Parathyroid adenoma (tissue), 2 donors: Measurements from ENCODE around the gene SLC13A5.

Source experiments
- H2AFZ ChIP-seq: fragments of 300-600 bp; sonication (generic); one replicate; pipeline ENCODE4 v1.7.0; 2017; ENCODE audit warnings: antibody characterized with exemption, mild to moderate bottlenecking
- H3K27ac ChIP-seq: fragments of 300-600 bp; sonication (generic); one replicate; pipeline ENCODE4 v1.7.0; 2017
- H3K27me3 ChIP-seq: fragments of 300-600 bp; sonication (generic); one replicate; pipeline ENCODE4 v1.7.0; 2017; ENCODE audit warnings: low read length; ENCODE audit not compliant: control insufficient read depth, insufficient read depth
- H3K36me3 ChIP-seq: fragments of 300-600 bp; sonication (generic); one replicate; pipeline ENCODE4 v1.7.0; 2017; ENCODE audit warnings: low read length; ENCODE audit not compliant: control insufficient read depth, insufficient read depth
- H3K4me1 ChIP-seq: fragments of 300-600 bp; sonication (generic); one replicate; pipeline ENCODE4 v1.7.0; 2017; ENCODE audit warnings: control low read depth
- H3K4me2 ChIP-seq: fragments of 300-600 bp; sonication (generic); one replicate; pipeline ENCODE4 v1.7.0; 2017; ENCODE audit warnings: low read length
- H3K4me3 ChIP-seq: fragments of 300-600 bp; sonication (generic); one replicate; pipeline ENCODE4 v1.7.0; 2017; ENCODE audit warnings: low read depth, low read length
- H3K79me2 ChIP-seq: fragments of 300-600 bp; sonication (generic); one replicate; pipeline ENCODE4 v1.7.0; 2017; ENCODE audit warnings: control low read depth
- H3K9ac ChIP-seq: fragments of 300-600 bp; sonication (generic); one replicate; pipeline ENCODE4 v1.7.0; 2017; ENCODE audit warnings: mild to moderate bottlenecking
- H3K9me3 ChIP-seq: fragments of 300-600 bp; sonication (generic); one replicate; pipeline ENCODE4 v1.7.0; 2017; ENCODE audit warnings: low read length; ENCODE audit not compliant: control insufficient read depth
- TF ChIP-seq, protein P1 (sequence below): fragments of 300-600 bp; sonication (generic); IDR thresholded peaks from one replicate; pipeline ENCODE4 v1.7.0; 2017; ENCODE audit warnings: antibody characterized with exemption, mild to moderate bottlenecking
- donor health status: primary hyperparathyroidism.

SLC13A5 gene

GRCh38 chr17:6712854-6713129 lies 377 bp downstream of the SLC13A5 start:
- Histone ChIP-seq H3K27ac (no peak overlapping the region), H2AFZ (no peak overlapping the region), H3K4me1 (no peaks in the 10 kb centered on the region), H3K36me3 (no peaks in the 10 kb centered on the region), H3K9ac (no peak overlapping the region), H3K4me2 (peak overlapping the region; percentile 58), H3K79me2 (no peaks in the 10 kb centered on the region), H3K4me3 (no peak overlapping the region), H3K9me3 (no peaks in the 10 kb centered on the region), H3K27me3 (no peaks in the 10 kb centered on the region)
- TF ChIP-seq, protein P1, sequence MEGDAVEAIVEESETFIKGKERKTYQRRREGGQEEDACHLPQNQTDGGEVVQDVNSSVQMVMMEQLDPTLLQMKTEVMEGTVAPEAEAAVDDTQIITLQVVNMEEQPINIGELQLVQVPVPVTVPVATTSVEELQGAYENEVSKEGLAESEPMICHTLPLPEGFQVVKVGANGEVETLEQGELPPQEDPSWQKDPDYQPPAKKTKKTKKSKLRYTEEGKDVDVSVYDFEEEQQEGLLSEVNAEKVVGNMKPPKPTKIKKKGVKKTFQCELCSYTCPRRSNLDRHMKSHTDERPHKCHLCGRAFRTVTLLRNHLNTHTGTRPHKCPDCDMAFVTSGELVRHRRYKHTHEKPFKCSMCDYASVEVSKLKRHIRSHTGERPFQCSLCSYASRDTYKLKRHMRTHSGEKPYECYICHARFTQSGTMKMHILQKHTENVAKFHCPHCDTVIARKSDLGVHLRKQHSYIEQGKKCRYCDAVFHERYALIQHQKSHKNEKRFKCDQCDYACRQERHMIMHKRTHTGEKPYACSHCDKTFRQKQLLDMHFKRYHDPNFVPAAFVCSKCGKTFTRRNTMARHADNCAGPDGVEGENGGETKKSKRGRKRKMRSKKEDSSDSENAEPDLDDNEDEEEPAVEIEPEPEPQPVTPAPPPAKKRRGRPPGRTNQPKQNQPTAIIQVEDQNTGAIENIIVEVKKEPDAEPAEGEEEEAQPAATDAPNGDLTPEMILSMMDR: no peak

DNA sequence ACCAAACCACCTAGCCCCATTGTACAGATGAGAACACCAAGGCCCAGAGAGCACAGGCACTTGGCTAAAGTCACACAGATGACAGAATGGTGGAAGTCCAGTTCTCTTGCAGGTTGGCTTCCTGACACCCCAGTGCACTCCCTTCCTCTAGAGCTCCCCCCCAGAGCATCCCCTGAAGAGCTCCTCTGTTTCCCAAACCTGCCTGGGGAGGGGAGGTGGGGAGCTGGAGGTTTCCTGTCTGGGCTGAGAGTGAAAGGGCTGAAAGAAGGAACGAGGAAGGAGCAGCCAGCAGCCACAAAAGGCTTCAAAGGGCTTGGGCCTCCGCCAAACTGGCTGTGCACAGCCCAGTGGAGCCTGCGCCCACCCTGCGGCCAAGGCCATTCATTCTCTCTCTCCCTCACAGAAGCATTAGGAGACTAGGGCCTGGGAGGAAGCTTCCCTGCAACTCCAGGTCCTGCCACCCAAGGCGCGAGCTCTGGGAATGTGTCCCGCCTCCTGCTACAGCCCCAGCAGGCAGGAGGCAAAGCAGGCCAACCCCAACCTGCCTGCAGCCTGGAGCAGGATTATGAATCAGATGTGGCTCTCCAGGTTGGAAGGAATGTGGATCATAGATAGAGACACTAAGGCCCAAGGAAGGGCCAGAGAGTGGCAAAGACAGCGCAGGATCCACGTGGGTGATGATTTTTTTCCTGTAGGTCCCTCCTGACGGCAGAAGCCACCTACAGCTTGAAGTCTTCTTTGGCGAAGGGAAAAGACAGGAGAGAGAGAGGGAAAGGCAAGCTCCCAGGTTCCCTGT lies 913 bp downstream of the SLC13A5 start:
- Histone ChIP-seq H3K4me1 (no peaks in the 10 kb centered on the region), H2AFZ (no peak overlapping the region), H3K27me3 (no peaks in the 10 kb centered on the region), H3K9me3 (no peaks in the 10 kb centered on the region), H3K4me3 (no peak overlapping the region), H3K27ac (no peak overlapping the region), H3K36me3 (no peaks in the 10 kb centered on the region), H3K9ac (no peak overlapping the region), H3K79me2 (no peaks in the 10 kb centered on the region), H3K4me2 (no peak overlapping the region)
- TF ChIP-seq, protein P1: no peak

DNA sequence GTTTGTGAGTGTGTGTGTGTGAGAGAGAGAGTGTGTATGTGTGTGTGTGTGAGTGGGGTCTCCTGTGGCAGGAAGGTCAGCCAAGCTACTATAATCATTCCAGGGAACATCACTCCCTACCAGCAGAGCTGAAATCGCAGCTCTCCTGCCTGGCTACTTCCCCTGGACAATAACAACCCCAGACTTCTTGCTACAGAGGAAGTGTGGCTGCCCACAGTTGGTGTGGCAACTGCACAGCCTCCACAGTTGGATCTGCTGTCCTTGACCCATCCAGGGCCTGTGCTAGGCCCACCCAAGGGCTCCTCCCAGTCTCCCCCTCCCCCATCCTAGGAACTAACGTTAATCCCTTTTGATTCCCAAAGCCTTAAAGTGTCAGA lies 1.5 kb downstream of the SLC13A5 start:
- Histone ChIP-seq H3K4me1 (no peaks in the 10 kb centered on the region), H3K9me3 (no peaks in the 10 kb centered on the region), H3K36me3 (no peaks in the 10 kb centered on the region), H3K4me2 (no peak overlapping the region), H2AFZ (no peak overlapping the region), H3K79me2 (no peaks in the 10 kb centered on the region), H3K27me3 (no peaks in the 10 kb centered on the region), H3K4me3 (no peak overlapping the region), H3K27ac (no peak overlapping the region), H3K9ac (no peak overlapping the region)
- TF ChIP-seq, protein P1: no peak

DNA sequence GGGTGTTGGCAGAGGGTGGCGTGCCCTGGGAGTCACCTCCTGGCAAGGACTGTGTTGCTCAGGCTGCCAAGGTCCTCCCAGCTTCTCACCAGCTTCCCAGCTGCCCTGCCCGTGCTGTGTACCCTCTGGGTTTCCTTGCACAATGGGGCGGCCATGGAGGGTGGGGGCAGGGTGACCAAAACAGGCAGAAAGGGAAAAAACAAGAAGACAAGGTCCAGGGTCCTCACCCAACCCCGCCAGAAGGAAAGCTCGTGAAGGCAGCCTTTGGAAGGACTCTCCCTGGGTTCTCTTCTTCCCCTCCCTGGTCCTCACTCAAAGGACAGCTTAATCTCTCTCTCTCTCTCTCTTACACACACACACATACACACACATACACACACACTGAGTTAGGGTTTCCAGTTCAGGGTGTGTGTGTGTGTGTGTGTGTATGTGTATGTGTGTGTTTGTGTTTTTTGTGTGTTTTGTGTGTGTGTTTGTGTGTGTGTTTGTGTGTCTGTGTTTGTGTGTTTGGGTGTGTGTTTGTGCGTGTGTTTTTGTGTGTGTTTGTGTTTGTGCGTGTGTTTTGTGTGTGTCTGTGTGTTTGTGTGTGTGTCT lies 2.0 kb downstream of the SLC13A5 start:
- TF ChIP-seq, protein P1: no peak
- Histone ChIP-seq H3K9ac (no peak overlapping the region), H3K4me3 (no peak overlapping the region), H3K27me3 (no peaks in the 10 kb centered on the region), H3K4me2 (no peak overlapping the region), H2AFZ (no peak overlapping the region), H3K4me1 (no peaks in the 10 kb centered on the region), H3K27ac (no peak overlapping the region), H3K79me2 (no peaks in the 10 kb centered on the region), H3K36me3 (no peaks in the 10 kb centered on the region), H3K9me3 (no peaks in the 10 kb centered on the region)

GRCh38 chr17:6710317-6710716 lies 2.9 kb downstream of the SLC13A5 start:
- H3K4me2 ChIP-seq: no peak overlapping the region
- H3K9me3 ChIP-seq: no peaks in the 10 kb centered on the region
- no peaks in the 10 kb centered on the region for H3K27me3 ChIP-seq
- no peak overlapping the region for H3K4me3 ChIP-seq
- no peaks in the 10 kb centered on the region for H3K4me1 ChIP-seq
- no peak overlapping the region for H3K9ac ChIP-seq
- no peak overlapping the region for H2AFZ ChIP-seq
- TF ChIP-seq, protein P1: no peak
- H3K79me2 ChIP-seq: no peaks in the 10 kb centered on the region
- no peaks in the 10 kb centered on the region for H3K36me3 ChIP-seq
- H3K27ac ChIP-seq: no peak overlapping the region
